ENCODE results near the gene ZNF592. TPM values are rescaled to one million over a fixed set of nuclear protein-coding genes. Genes with fewer than 3 reads are reported as not detected.

The ZNF592 gene
- total RNA-seq, 4 donors from 2014 or later: 21.6 to 36.3 (median 32.6) TPM

DNA sequence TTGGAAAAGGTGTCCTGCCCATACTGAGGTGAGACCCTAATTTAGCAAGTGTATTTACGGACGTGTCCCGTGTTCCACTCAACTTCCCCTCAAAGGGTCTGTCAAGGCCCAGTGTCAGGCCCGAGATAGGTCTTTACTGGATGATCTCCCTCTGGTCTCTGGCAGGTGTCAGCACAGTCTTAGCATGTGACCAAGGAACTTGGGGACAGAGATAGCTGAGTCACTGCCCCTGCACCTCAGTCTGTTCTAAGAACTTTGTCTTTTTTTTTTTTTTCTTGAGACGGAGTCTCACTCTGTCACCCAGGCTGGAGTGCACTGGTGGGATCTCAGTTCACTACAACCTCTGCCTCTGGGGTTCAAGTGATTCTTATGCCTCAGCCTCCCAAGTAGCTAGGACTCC is 36.7 kb downstream of the ZNF592 start:
- H3K27ac ChIP-seq: no peak overlapping the region

DNA sequence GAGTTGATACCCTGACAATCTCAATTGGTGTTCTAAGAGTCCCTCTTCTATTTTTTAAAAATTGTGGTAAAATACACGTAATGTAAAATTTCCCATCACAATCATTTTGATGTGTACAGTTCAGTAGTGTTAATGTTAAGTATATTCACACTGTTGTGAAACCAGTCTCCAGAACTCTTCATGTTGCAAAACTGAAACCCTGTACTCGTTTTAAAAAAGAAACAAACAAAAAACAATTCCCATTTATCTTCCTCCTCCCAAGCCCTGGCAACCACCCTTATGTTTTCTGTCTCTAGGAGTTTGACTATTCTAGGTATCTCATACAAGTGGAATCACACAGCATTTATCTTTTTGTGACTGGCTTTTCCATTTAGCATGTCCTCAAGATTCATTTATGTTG is 40.1 kb downstream of the ZNF592 start:
- Histone ChIP-seq H3K27ac (no peak overlapping the region), H3K9me3 (no peaks in the 10 kb centered on the region), H3K4me3 (no peak overlapping the region), H3K4me1 (peaks cover 0 to 44% (median 9%) of the 10 kb centered on the region in 4 donors), H3K36me3 (peaks cover 0 to 71% (median 23%) of the 10 kb centered on the region in 3 donors), H3K27me3 (no peaks in the 10 kb centered on the region)
- TF ChIP-seq POLR2A (IDR thresholded peaks at IDR 0.05) (no peak), EP300 (IDR thresholded peaks at IDR 0.05) (no peak)
- TF ChIP-seq, protein P1, sequence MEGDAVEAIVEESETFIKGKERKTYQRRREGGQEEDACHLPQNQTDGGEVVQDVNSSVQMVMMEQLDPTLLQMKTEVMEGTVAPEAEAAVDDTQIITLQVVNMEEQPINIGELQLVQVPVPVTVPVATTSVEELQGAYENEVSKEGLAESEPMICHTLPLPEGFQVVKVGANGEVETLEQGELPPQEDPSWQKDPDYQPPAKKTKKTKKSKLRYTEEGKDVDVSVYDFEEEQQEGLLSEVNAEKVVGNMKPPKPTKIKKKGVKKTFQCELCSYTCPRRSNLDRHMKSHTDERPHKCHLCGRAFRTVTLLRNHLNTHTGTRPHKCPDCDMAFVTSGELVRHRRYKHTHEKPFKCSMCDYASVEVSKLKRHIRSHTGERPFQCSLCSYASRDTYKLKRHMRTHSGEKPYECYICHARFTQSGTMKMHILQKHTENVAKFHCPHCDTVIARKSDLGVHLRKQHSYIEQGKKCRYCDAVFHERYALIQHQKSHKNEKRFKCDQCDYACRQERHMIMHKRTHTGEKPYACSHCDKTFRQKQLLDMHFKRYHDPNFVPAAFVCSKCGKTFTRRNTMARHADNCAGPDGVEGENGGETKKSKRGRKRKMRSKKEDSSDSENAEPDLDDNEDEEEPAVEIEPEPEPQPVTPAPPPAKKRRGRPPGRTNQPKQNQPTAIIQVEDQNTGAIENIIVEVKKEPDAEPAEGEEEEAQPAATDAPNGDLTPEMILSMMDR (IDR thresholded peaks at IDR 0.05): no peak
- DNase-seq (ENCODE audit: low spot score in 2 of 2): no peak
- WGBS, 2 donors: 52 to 58% methylated on average over 2 of the region's 2 CpGs

More for the DNA sequence above, 36.7 kb downstream of the ZNF592 start:
- Histone ChIP-seq H3K36me3 (peaks cover 0 to 58% (median 18%) of the 10 kb centered on the region in 3 donors), H3K27me3 (no peaks in the 10 kb centered on the region), H3K9me3 (no peaks in the 10 kb centered on the region), H3K4me3 (no peak overlapping the region), H3K4me1 (peaks cover 0 to 40% (median 9%) of the 10 kb centered on the region in 4 donors)
- DNase-seq (ENCODE audit: low spot score in 2 of 2): no peak
- WGBS, 2 donors: 78 to 85% methylated on average over 5 of the region's 5 CpGs
- TF ChIP-seq POLR2A (IDR thresholded peaks at IDR 0.05): no peak

DNA sequence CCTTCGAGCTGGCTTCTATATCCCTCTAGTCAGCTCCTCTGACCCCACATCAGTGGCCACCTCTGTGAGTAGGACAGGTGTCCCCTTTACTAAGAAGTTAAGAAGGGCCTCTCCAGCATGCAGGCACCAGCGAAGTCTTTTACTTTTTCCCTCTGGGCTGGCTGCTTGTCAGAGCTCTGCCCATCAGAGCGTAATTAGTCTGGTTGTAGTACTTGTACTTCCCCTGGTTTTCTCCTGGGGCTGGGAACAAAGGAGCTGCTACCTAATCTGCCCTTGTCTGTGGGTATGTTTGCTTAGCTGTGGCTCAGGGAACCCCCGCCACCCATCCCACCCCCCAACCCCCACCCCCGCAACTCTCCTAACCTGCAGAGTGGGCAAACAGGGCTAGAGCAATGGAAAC is 41.4 kb downstream of the ZNF592 start:
- WGBS, 2 donors: 94 to 97% methylated on average over 5 of the region's 5 CpGs
- H3K9me3 ChIP-seq: no peaks in the 10 kb centered on the region
- H3K27ac ChIP-seq: no peak overlapping the region
- DNase-seq (ENCODE audit: low spot score in 2 of 2): no peak
- H3K36me3 ChIP-seq: peaks cover 0 to 71% (median 11%) of the 10 kb centered on the region in 3 donors
- TF ChIP-seq EP300 (IDR thresholded peaks at IDR 0.05): no peak
- TF ChIP-seq POLR2A (IDR thresholded peaks at IDR 0.05): no peak
- TF ChIP-seq, protein P1 (IDR thresholded peaks at IDR 0.05): no peak
- no peak overlapping the region for H3K4me3 ChIP-seq
- H3K27me3 ChIP-seq: no peaks in the 10 kb centered on the region
- H3K4me1 ChIP-seq: peaks cover 0 to 44% (median 9%) of the 10 kb centered on the region in 4 donors

DNA sequence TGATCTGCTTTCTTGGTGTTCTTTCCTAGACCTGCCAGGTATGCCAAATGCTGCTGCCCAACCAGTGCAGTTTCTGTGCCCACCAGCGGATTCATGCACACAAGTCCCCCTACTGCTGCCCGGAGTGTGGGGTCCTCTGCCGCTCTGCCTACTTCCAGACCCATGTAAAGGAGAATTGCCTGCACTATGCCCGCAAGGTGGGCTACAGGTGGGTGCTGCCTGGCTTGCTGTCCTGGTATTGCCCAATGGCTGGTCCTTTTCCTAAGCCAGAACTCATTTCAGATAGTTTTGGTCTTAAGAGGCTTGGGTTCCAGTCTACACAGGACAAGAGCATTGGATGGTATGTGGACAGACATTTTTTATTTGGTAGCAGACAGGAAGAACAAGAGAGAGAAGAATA is 42.3 kb downstream of the ZNF592 start:
- WGBS, 2 donors: 97 to 100% methylated on average over 4 of the region's 4 CpGs
- no peak for DNase-seq (ENCODE audit: low spot score in 2 of 2)
- H3K9me3 ChIP-seq: no peaks in the 10 kb centered on the region
- TF ChIP-seq POLR2A (IDR thresholded peaks at IDR 0.05): no peak
- TF ChIP-seq, protein P1 (IDR thresholded peaks at IDR 0.05): no peak
- no peak for TF ChIP-seq EP300 (IDR thresholded peaks at IDR 0.05)
- no peak overlapping the region for H3K4me3 ChIP-seq
- H3K4me1 ChIP-seq: peaks cover 0 to 37% (median 7%) of the 10 kb centered on the region in 4 donors
- peaks cover 0 to 68% (median 7%) of the 10 kb centered on the region in 3 donors for H3K36me3 ChIP-seq
- no peak overlapping the region for H3K27ac ChIP-seq
- no peaks in the 10 kb centered on the region for H3K27me3 ChIP-seq

DNA sequence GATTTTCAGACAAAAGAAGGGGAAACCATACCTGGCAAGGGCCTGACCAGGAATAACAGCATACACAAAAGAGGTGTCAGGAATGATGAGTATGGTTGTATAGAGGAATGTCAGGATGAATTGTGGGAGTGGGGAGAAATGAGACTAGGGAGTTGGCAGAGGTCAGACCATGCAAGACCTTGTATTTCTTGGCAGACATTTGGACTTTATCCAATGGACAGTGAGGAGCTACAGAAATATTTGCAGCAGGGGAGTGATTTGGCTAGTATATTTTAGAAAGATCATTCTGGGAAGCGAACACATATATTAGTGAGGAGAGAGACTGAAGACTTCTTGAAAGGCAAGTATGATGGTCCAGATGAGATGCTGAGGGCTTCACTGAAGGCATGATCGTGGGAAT is 43.4 kb downstream of the ZNF592 start:
- DNase-seq (ENCODE audit: low spot score in 2 of 2): no peak
- no peak overlapping the region for H3K27ac ChIP-seq
- TF ChIP-seq POLR2A (IDR thresholded peaks at IDR 0.05) (no peak), EP300 (IDR thresholded peaks at IDR 0.05) (no peak)
- TF ChIP-seq, protein P1 (IDR thresholded peaks at IDR 0.05): no peak
- H3K4me3 ChIP-seq: no peak overlapping the region
- no peaks in the 10 kb centered on the region for H3K9me3 ChIP-seq
- peaks cover 0 to 62% (median 7%) of the 10 kb centered on the region in 3 donors for H3K36me3 ChIP-seq
- no peaks in the 10 kb centered on the region for H3K27me3 ChIP-seq
- peaks cover 0 to 27% (median 7%) of the 10 kb centered on the region in 4 donors for H3K4me1 ChIP-seq
- WGBS, 2 donors: 91 to 97% methylated on average over 2 of the region's 2 CpGs

Measured in tibial nerve (tissue), 4 donors.